Iris pigment epithelial cell (primary cell): ENCODE results near the gene CLIP4.

Experiments used
- DNase-seq: peaks from one replicate; pipeline ENCODE4 v3.0.0-alpha.2; 2011; ENCODE audit warnings: low read depth

CLIP4 gene

GRCh38 chr2:29222381-29223179 is 107.4 kb downstream of the CLIP4 start:
- no peak for DNase-seq

GRCh38 chr2:29223257-29223656 is 108.0 kb downstream of the CLIP4 start:
- no peak for DNase-seq

DNA sequence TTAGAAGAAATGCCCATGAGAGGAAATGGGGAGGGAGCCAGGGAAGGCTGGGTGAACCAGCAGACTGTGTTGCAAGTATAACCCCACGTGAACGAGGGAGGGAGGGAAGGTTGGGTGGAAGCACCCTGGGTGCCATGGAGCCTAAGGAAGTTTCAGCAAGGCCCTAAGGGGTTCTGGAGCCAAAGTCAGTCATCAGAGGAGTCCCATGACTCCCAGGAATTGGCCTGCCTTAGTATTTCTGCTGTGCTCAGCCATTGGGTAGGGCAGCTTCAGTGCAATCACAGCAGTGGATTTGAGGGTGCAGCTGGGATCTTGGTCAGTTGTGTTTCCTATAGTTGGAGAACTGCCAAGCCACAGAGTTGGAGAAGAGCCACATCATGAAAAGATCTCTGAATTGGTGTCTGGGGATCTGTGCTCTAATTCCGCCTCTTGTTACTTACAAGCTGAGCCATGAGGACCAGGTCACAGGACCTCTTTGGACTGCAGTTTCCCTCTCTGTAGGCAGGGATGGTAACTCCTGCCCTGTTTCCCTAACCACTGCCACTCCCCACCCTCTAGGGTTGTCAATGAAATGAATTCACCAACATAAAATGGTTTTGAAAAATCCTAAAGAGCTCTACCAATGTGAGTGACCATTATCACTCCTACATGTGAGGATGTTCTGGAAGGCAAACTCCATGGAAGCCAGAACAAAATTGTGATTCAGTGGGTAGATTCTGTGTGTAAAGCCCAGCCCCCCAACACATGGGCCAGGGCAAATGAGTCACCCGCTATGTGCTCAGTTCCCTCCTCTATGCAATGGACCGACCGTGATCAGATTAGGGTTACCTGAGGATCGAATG is 108.9 kb downstream of the CLIP4 start:
- peak; percentile 87 for DNase-seq

GRCh38 chr2:29224693-29225551 is 109.7 kb downstream of the CLIP4 start:
- DNase-seq: no peak

DNA sequence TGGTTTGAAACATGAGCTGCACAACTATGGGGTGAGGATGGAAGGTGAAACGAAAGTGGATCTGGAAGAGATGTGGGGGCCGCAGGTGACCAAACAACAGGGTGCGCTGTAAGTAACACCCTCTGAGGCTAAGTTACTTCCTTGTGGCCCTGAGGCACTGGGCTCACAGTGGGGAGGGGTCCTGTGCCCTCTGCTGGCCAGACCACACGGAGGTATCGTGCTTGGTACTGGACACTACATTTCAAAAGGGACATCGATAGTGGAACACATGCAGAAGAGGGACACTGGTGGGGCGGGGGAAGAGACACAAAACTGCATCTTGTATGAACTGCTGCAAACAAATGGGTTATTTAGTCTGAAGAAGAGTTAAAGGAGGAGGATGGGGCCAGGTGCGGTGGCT is 110.6 kb downstream of the CLIP4 start:
- DNase-seq: no peak

- DNase-seq: no peak
Measured at GRCh38 chr2:29226375-29226774, 111.2 kb downstream of the CLIP4 start.

GRCh38 chr2:29226808-29227207 is 111.6 kb downstream of the CLIP4 start:
- DNase-seq: no peak

DNA sequence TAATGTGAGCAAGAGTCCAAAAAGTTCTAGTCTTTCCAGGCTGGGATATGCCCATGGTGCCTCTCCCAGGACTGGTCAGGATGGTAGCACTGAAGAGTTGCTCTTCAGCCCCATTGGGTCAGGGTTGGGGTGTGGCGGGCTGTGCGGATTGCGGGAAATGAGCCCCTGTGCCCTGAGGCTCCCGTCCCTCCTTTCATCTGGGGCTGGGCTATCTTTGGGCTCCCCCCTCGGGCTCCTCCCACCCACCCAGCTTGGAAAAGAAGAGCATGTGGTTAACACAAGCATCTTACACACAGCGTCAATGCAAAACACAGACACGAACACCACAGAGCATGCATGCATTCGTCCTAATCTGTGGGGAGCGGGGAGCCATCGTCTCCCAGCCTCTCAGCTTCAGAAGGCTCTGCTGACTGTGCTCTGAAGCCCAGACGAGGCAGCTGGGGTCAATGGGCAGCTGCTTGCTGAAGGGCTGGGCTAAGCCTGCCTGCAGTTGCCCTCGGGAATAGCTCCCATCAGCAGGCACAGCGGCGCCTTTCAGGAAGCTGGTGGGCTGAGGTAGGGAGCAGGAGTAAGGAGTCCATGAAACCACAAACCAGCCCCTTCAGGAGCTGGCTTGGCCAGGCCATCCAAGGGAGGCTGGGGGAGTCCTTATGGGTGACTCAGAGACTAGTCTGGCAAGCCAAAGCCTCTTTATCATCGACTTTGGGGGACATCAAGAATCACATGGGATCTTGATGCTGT is 112.9 kb downstream of the CLIP4 start:
- peak; percentile 57 for DNase-seq

GRCh38 chr2:29228947-29229346 is 113.7 kb downstream of the CLIP4 start:
- no peak for DNase-seq

DNA sequence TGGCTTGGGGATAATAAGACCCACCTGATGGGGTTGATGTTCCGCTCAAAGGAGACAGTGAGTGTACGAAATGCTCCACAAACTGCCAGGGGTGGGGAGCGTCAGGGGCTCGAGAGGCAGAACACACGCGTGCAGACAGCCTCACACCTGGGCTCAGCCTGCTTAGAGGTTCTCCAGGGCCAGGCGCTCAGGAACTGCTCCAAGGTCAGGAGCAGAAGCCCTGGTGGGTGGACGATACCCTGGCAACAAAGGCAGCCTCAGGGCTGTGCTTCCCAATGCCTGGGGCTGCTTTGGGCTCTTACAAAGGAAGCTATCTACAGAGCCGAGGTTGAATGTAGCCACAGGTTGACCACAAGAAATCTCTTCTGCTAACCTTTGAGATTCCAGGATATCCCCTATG is 114.4 kb downstream of the CLIP4 start:
- no peak for DNase-seq

- DNase-seq: no peak
Measured at GRCh38 chr2:29232041-29232440, 116.8 kb downstream of the CLIP4 start.

DNA sequence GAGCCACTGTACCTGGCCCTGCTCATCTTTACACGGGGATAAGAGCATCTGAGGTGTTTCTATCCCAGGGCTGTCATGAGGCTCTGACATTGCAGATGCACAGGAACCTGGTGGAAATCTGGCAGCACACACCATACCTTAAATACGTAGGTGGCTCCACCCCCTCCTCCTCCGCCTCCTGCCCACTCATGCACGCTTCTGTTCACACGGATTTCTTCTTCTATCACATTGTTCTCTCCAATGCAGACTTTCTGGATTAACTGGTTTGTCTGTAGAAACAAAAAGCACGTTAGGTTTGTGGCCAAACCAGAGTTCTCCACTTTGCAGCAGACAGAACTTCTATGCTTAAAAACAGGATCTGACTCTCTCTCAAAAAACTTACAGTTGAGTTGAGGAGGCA is 118.2 kb downstream of the CLIP4 start:
- DNase-seq: no peak

DNA sequence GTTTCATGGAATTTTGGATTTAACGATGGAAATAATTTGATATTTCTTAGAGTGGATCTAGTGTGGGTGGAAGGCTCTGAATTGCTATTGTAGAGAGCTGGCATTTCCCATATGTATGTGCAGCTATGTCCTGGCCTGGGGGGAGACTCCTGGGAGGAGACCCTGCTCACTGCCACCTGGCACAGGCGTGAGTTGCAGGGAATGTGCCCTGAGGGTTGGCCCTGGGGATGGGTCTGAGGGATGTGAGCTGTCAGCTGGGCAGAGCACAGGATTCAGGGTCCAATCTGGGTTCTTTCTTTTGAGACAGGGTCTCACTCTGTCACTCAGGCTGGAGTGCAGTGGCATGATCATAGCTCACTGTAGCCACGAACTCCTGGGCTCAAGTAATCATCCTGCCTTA is 120.2 kb downstream of the CLIP4 start:
- DNase-seq: no peak

- DNase-seq: no peak
Measured at GRCh38 chr2:29236074-29236473, 120.9 kb downstream of the CLIP4 start.

DNA sequence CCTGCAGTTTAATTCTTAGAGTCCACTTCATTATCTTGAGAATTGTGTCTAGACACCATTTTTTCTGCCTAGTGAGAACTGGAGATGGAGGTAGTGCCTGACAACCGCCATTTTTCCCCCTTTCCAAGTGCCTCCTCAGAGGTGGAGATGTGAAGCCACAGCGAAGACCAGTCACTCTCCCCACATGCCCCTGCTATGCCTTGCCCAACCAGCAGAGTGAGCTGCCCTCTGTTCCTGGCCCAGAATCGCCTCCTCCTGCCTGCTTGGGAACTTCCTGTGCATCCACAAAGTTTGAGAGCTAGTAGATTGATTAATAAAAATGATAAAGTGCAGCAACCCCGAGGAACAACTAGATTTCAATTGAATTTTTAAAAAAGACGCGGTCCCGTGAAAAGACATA is 123.3 kb downstream of the CLIP4 start:
- peak; percentile 52 for DNase-seq
